Ishikawa (cell line): Measurements from ENCODE around the gene ENTPD3.

Source experiments
- CEBPB ChIP-seq: IDR thresholded peaks from 2 replicates; pipeline ENCODE4 v1.6.1; 2012
- CREB1 ChIP-seq: IDR thresholded peaks from 2 replicates; pipeline ENCODE4 v1.6.1; 2012; ENCODE audit warnings: low read depth
- EGR1 ChIP-seq: IDR thresholded peaks from 2 replicates; pipeline ENCODE4 v1.6.1; 2012
- EP300 ChIP-seq: IDR thresholded peaks from 2 replicates; pipeline ENCODE4 v1.6.1; 2012; ENCODE audit warnings: borderline replicate concordance
- FOXM1 ChIP-seq: IDR thresholded peaks from 2 replicates; pipeline ENCODE4 v1.6.1; 2012; ENCODE audit warnings: low read depth, borderline replicate concordance
- NFIC ChIP-seq: IDR thresholded peaks from 2 replicates; pipeline ENCODE4 v1.6.1; 2012
- RAD21 ChIP-seq: IDR thresholded peaks from 2 replicates; pipeline ENCODE4 v1.6.1; 2012; ENCODE audit warnings: low read depth
- TAF1 ChIP-seq: IDR thresholded peaks from 2 replicates; pipeline ENCODE4 v1.6.1; 2012; ENCODE audit warnings: low read depth, mild to moderate bottlenecking
- TCF12 ChIP-seq: IDR thresholded peaks from 2 replicates; pipeline ENCODE4 v1.6.1; 2012; ENCODE audit warnings: low read depth
- TEAD4 ChIP-seq: IDR thresholded peaks from 2 replicates; pipeline ENCODE4 v1.6.1; 2012
- USF1 ChIP-seq: IDR thresholded peaks from 2 replicates; pipeline ENCODE4 v1.6.1; 2012
- YY1 ChIP-seq: IDR thresholded peaks from 2 replicates; pipeline ENCODE4 v1.6.1; 2012; ENCODE audit warnings: low read depth
- ZBTB7A ChIP-seq: IDR thresholded peaks from 2 replicates; pipeline ENCODE4 v1.6.1; 2012; ENCODE audit warnings: low read depth
- TF ChIP-seq, protein P1 (sequence below): IDR thresholded peaks from 2 replicates; pipeline ENCODE4 v1.6.1; 2012
- TF ChIP-seq, protein P2 (sequence below): IDR thresholded peaks from 2 replicates; pipeline ENCODE4 v1.6.1; 2012; ENCODE audit warnings: low read depth, mild to moderate bottlenecking

The ENTPD3 gene

DNA sequence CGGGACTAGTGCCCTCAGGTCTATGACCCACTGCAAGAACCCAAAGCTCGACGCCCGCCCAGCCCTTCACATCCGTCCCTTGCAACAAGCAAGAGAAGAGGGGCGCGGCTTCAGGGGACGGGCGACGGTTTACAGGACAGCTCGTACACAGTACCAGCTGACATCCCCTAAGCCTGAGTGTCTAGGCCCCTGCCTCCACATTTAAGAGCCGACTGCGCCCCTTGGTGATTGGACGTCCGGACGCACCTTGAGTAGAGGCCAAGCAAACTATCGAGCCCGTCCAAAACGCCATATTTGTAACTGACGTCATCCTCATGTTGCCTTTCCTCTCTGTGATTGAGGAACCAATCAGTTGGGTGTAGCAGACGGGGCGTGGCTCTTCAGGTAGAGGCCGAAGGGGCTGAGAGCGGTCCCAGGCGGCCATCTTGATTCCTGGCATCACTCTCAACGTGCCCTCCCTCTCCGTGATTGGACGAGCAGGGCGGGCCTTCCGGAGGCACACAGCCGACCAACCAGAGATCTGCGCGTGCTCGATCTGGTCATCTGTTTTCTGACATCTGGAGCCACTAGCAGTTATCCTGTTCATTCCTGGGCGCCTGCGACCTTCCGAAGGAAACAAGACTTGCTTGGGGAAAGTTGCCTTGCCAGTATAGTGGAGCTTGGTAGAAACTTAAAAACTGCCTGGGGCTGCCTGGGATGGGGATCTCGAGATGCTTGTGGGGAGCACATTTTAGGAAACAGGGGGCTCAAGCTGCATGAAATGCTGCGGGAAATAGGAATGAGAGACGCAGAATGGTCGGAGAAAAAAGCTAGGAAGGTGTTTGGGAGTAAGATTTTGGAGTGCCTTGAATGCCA is 66.1 kb downstream of the ENTPD3 start:
- TF ChIP-seq, protein P1, sequence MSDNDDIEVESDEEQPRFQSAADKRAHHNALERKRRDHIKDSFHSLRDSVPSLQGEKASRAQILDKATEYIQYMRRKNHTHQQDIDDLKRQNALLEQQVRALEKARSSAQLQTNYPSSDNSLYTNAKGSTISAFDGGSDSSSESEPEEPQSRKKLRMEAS: peak; percentile 47
- TF ChIP-seq CREB1: peak; percentile 62; the same call in 1 of the 2 replicates
- TF ChIP-seq NFIC: no peak
- TF ChIP-seq TCF12: peak; percentile 37; the same call in 1 of the 2 replicates
- no peak for TF ChIP-seq FOXM1
- TF ChIP-seq YY1: peak; percentile 98
- TF ChIP-seq USF1: peak; percentile 38; the same call in 1 of the 2 replicates
- TF ChIP-seq TAF1: peak; percentile 73

- TF ChIP-seq CREB1 (no peak), ZBTB7A (no peak), NFIC (no peak), CEBPB (no peak), TAF1 (no peak), TCF12 (no peak), USF1 (no peak), FOXM1 (no peak), EGR1 (no peak), EP300 (no peak), TEAD4 (no peak), YY1 (no peak)
- TF ChIP-seq, protein P1: no peak
Observed at GRCh38 chr3:40453933-40454332, 66.9 kb downstream of the ENTPD3 start.

DNA sequence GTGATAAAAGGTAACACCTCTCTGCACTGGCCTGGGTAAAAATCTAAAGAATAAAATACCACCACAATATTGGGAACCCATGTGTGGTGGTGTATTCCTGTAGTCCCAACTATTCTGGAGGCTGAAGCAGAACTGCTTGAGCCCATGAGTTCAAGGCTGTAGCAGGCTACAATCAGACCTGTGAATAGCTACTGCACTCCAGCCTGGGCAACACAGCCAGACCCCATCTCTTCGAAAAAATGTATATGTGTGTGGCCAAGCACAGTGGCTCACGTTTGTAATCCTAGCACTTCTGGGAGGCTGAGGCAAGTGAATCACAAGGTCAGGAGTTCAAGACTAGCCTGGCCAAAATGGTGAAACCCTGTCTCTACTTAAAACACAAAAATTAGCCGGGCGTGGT is 68.3 kb downstream of the ENTPD3 start:
- TF ChIP-seq CEBPB (no peak), TEAD4 (no peak)
- TF ChIP-seq, protein P2, sequence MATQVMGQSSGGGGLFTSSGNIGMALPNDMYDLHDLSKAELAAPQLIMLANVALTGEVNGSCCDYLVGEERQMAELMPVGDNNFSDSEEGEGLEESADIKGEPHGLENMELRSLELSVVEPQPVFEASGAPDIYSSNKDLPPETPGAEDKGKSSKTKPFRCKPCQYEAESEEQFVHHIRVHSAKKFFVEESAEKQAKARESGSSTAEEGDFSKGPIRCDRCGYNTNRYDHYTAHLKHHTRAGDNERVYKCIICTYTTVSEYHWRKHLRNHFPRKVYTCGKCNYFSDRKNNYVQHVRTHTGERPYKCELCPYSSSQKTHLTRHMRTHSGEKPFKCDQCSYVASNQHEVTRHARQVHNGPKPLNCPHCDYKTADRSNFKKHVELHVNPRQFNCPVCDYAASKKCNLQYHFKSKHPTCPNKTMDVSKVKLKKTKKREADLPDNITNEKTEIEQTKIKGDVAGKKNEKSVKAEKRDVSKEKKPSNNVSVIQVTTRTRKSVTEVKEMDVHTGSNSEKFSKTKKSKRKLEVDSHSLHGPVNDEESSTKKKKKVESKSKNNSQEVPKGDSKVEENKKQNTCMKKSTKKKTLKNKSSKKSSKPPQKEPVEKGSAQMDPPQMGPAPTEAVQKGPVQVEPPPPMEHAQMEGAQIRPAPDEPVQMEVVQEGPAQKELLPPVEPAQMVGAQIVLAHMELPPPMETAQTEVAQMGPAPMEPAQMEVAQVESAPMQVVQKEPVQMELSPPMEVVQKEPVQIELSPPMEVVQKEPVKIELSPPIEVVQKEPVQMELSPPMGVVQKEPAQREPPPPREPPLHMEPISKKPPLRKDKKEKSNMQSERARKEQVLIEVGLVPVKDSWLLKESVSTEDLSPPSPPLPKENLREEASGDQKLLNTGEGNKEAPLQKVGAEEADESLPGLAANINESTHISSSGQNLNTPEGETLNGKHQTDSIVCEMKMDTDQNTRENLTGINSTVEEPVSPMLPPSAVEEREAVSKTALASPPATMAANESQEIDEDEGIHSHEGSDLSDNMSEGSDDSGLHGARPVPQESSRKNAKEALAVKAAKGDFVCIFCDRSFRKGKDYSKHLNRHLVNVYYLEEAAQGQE: no peak
- TF ChIP-seq, protein P1: no peak

DNA sequence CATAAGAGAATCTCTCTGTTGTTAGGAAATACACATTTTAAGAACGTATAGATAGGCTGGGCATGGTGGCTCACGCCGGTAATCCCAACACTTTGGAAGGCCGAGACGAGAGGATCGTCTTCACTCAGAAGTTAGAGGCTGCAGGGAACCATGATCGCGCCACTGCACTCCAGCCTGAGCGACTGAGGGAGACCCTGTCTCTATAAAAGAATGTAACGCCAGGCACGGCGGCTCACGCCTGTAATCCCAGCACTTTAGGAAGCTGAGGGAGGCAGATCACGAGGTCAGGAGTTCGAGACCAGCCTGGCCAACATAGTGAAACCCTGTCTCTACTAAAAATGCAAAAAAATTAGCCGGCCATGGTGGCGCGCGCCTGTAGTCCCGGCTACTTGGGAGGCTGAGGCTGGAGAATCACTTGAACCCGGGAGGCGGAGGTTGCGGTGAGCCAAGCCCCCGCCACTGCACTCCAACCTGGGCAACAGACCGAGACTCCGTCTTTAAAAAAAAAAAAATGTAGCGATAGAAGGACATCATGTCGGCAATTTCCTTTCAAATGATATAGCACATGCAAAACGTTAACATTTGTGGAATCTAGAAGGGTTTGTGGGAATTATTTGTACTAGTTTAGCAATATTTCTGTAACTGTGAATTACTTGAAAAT is 69.4 kb downstream of the ENTPD3 start:
- no peak for TF ChIP-seq ZBTB7A
- TF ChIP-seq CEBPB: no peak
- TF ChIP-seq FOXM1: no peak
- TF ChIP-seq, protein P1: no peak
- TF ChIP-seq USF1: no peak
- TF ChIP-seq TEAD4: no peak
- no peak for TF ChIP-seq EP300
- TF ChIP-seq EGR1: no peak
- no peak for TF ChIP-seq NFIC
- TF ChIP-seq RAD21: no peak
- no peak for TF ChIP-seq YY1
- no peak for TF ChIP-seq TCF12
- no peak for TF ChIP-seq CREB1
- TF ChIP-seq, protein P2: no peak
- no peak for TF ChIP-seq TAF1
